T-helper 1 cell treated with Interleukin-12 subunit alpha and Interleukin-12 subunit beta and Interleukin-4 antibody, amounts not matched to agents 30 μg/mL and 1 μg/mL, for 36 hours (primary cell): Measurements from ENCODE around the gene ADAMTS18.

Source experiments
- H3K27ac Mint-ChIP-seq: one replicate; pipeline ENCODE4 v1.8.0; 2021; ENCODE audit warnings: mild to moderate bottlenecking, mixed read lengths
- H3K27me3 Mint-ChIP-seq: one replicate; pipeline ENCODE4 v1.8.0; 2021; ENCODE audit warnings: low read depth, mixed read lengths
- H3K36me3 Mint-ChIP-seq: one replicate; pipeline ENCODE4 v1.8.0; 2021; ENCODE audit warnings: low read depth, mixed read lengths
- H3K4me1 Mint-ChIP-seq: one replicate; pipeline ENCODE4 v1.8.0; 2021; ENCODE audit warnings: low read depth, mixed read lengths
- H3K4me3 Mint-ChIP-seq: one replicate; pipeline ENCODE4 v1.8.0; 2021; ENCODE audit warnings: mild to moderate bottlenecking, moderate library complexity, mixed read lengths
- H3K9me3 Mint-ChIP-seq: one replicate; pipeline ENCODE4 v1.8.0; 2021; ENCODE audit warnings: mixed read lengths

The ADAMTS18 gene

GRCh38 chr16:77422196-77422784, 12.5 kb downstream of the ADAMTS18 start:
- no peak overlapping the region for H3K4me3 Mint-ChIP-seq
- peaks cover 3% of the 10 kb centered on the region for H3K27me3 Mint-ChIP-seq
- no peak overlapping the region for H3K27ac Mint-ChIP-seq
- no peaks in the 10 kb centered on the region for H3K4me1 Mint-ChIP-seq
- H3K9me3 Mint-ChIP-seq = no peaks in the 10 kb centered on the region
- H3K36me3 Mint-ChIP-seq = no peaks in the 10 kb centered on the region

DNA sequence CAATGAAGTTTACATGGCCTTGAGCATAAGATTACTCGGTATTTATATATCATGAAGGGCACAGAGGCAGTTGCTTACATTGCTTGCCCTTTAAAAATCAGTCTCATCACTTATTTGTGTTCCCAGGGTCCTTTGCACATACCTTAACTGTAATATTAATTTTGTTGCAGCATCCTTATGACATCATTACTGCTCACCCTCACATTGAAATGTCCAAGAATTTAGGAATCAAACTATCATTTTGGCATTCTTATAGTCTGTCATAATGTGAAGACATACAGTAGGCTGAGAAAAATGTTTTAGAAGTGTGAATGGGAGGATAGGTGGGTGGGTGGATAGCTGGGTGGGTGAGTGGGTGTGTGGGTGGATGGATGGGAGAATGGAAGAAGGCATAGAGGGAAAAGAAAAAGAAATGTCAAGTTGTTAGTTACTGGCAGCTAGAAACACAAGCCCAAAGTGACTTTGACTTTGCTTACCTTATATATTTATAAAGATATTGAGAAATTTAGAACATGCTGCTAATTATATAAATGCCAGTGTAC, 17.8 kb downstream of the ADAMTS18 start:
- Mint-ChIP-seq H3K27me3 (no peaks in the 10 kb centered on the region), H3K4me1 (no peaks in the 10 kb centered on the region), H3K27ac (no peak overlapping the region), H3K4me3 (no peak overlapping the region), H3K36me3 (no peaks in the 10 kb centered on the region), H3K9me3 (no peaks in the 10 kb centered on the region)

- Mint-ChIP-seq H3K9me3 (no peaks in the 10 kb centered on the region), H3K4me3 (no peak overlapping the region), H3K27ac (no peak overlapping the region), H3K36me3 (no peaks in the 10 kb centered on the region), H3K4me1 (no peaks in the 10 kb centered on the region), H3K27me3 (no peaks in the 10 kb centered on the region)
Observed at GRCh38 chr16:77414752-77415231, 20.0 kb downstream of the ADAMTS18 start.

DNA sequence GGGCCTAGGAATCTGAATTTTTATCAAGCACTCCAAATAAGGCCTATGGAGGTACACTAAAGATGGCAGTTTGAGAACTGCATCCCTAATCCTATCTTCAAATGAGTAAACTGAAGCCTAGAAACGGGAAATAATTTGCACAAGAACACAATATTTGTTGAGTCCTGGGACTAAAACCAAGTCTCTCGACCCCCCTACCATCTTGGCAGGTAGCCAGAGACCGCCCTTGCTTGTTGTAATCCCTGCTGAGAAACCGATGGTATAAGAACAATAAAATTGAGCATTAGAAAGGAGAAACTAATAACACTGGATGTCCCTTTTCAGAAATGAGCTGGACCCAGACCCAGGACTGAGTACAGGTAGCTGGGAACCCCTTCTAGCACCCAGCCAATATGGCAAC, 24.4 kb downstream of the ADAMTS18 start:
- H3K27me3 Mint-ChIP-seq = no peaks in the 10 kb centered on the region
- H3K9me3 Mint-ChIP-seq = no peaks in the 10 kb centered on the region
- no peaks in the 10 kb centered on the region for H3K4me1 Mint-ChIP-seq
- H3K27ac Mint-ChIP-seq = no peak overlapping the region
- no peaks in the 10 kb centered on the region for H3K36me3 Mint-ChIP-seq
- H3K4me3 Mint-ChIP-seq = no peak overlapping the region

DNA sequence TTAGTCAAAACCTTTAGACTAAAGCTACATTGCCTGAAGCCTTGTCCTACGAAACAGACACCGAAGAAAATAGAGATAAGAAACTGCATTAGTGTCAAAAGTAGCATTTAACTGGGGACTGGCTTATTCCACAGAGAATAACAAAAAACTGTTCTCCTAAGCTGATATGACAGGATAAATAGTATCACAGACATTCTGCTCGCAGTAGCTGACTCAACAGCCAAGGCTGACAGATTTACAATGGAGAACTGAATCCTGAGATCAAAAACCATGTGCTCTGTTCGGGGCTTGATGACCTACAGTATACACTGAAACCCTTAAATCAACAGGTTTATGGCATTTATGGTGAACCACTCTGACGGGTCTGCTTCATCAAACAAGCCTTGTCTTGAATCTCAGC, 25.5 kb downstream of the ADAMTS18 start:
- Mint-ChIP-seq H3K9me3 (no peaks in the 10 kb centered on the region), H3K27me3 (no peaks in the 10 kb centered on the region), H3K36me3 (no peaks in the 10 kb centered on the region), H3K4me3 (no peak overlapping the region), H3K27ac (no peak overlapping the region), H3K4me1 (no peaks in the 10 kb centered on the region)

GRCh38 chr16:77408607-77409006, 26.2 kb downstream of the ADAMTS18 start:
- H3K4me3 Mint-ChIP-seq = no peak overlapping the region
- H3K27me3 Mint-ChIP-seq = no peaks in the 10 kb centered on the region
- H3K9me3 Mint-ChIP-seq = no peaks in the 10 kb centered on the region
- H3K27ac Mint-ChIP-seq = no peak overlapping the region
- no peaks in the 10 kb centered on the region for H3K36me3 Mint-ChIP-seq
- H3K4me1 Mint-ChIP-seq = no peaks in the 10 kb centered on the region

DNA sequence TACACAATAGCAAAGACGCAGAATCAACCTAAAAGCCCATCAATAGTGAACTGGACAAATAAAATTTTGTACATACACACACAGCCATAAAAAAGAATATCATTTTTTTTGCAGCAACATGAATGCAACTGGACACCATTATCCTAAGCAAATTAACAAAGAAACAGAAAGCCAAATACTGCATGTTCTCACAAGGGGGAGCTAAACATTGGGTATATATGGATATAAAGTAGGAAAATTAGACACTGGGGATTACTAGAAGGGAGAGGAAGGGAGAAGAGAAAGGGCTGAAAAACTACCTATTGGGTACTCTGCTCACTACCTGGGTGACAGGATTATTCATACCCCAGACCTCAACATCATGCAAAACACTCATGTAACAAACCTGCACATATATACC, 28.2 kb downstream of the ADAMTS18 start:
- Mint-ChIP-seq H3K27me3 (no peaks in the 10 kb centered on the region), H3K27ac (no peak overlapping the region), H3K4me1 (no peaks in the 10 kb centered on the region), H3K4me3 (no peak overlapping the region), H3K9me3 (no peaks in the 10 kb centered on the region), H3K36me3 (no peaks in the 10 kb centered on the region)

- no peak overlapping the region for H3K27ac Mint-ChIP-seq
- no peaks in the 10 kb centered on the region for H3K27me3 Mint-ChIP-seq
- H3K4me1 Mint-ChIP-seq = no peaks in the 10 kb centered on the region
- no peaks in the 10 kb centered on the region for H3K36me3 Mint-ChIP-seq
- no peaks in the 10 kb centered on the region for H3K9me3 Mint-ChIP-seq
- H3K4me3 Mint-ChIP-seq = no peak overlapping the region
Observed at GRCh38 chr16:77404775-77405174, 30.1 kb downstream of the ADAMTS18 start.

GRCh38 chr16:77403732-77404131, 31.1 kb downstream of the ADAMTS18 start:
- Mint-ChIP-seq H3K9me3 (no peaks in the 10 kb centered on the region), H3K27me3 (no peaks in the 10 kb centered on the region), H3K36me3 (no peaks in the 10 kb centered on the region), H3K4me1 (no peaks in the 10 kb centered on the region), H3K4me3 (no peak overlapping the region), H3K27ac (no peak overlapping the region)

DNA sequence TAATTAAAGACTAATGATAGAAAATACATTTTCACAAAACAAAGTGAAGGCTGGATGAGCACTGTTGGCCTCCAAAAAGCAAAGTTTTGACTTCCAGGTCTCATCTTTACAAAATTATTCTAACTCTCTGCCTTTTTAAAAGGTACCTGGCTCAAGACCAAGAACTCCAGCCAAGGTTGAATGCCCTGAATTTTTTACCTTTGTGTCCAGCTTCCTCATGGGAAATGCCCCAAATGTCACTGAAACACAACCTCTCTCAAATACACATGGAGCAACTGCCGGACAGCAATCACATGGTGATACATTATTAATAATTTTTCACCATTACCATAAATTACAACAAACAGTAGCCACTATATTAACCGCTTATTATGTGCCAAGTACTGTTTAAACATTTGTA, 32.2 kb downstream of the ADAMTS18 start:
- Mint-ChIP-seq H3K4me1 (no peaks in the 10 kb centered on the region), H3K4me3 (no peak overlapping the region), H3K9me3 (no peaks in the 10 kb centered on the region), H3K27me3 (no peaks in the 10 kb centered on the region), H3K36me3 (no peaks in the 10 kb centered on the region), H3K27ac (no peak overlapping the region)

DNA sequence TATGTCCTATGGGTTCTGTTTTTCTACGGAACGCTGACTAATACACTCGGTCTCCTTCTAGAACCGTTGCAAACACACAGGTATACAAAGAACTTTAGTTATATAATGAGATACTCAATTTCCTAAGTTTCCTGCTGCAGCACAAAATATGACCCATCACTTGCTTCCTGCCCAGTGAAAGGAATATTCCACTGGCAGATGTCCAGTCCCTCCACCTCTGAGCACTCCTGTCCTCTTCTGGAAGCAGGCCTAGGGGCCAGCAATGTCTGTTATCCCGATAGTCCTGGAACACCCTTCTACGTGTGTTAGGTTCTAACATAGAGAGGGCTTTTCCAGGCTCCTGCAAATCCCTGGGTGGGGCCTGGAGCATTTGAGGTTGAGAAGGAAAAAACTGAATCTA, 32.7 kb downstream of the ADAMTS18 start:
- H3K36me3 Mint-ChIP-seq = no peaks in the 10 kb centered on the region
- H3K9me3 Mint-ChIP-seq = no peaks in the 10 kb centered on the region
- no peaks in the 10 kb centered on the region for H3K27me3 Mint-ChIP-seq
- no peak overlapping the region for H3K27ac Mint-ChIP-seq
- no peaks in the 10 kb centered on the region for H3K4me1 Mint-ChIP-seq
- no peak overlapping the region for H3K4me3 Mint-ChIP-seq

DNA sequence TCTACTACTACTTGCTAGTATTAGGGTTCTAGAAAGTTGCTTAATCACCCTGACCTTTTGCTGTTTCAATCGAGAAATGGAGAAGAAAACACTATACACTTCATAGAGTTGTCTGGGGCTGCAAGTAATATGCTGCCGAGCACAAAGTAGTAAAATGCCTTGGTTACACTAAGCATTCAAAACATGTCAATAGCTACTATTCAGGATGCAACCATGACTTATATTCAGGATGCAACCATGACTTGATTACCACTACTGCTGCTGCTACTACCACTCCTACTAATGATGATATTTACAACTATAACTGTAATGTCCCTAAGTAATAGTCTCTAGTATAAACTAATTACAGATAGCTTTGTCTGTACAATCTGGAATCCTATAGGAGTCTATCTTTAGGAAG, 35.3 kb downstream of the ADAMTS18 start:
- no peaks in the 10 kb centered on the region for H3K9me3 Mint-ChIP-seq
- no peaks in the 10 kb centered on the region for H3K4me1 Mint-ChIP-seq
- no peak overlapping the region for H3K4me3 Mint-ChIP-seq
- no peak overlapping the region for H3K27ac Mint-ChIP-seq
- H3K27me3 Mint-ChIP-seq = no peaks in the 10 kb centered on the region
- no peaks in the 10 kb centered on the region for H3K36me3 Mint-ChIP-seq

DNA sequence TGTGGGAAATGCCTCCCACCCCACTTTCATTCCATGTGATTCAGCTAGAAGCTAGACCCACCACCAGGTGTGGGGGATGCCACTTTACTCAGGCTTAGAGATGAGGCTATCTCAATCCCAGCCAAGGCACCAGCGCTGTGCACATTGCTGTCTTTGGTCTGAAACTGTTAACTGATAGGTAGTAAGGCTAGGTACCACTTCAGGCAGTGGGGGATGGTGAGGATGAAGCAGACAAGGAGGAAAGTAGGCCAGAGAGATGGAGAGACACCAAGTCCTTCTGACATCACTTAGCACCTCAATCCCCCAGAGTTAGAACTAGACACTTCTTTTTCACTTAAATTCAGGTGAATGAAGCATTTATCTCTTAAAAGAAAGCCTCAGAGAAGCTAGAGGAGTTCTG, 35.8 kb downstream of the ADAMTS18 start:
- no peak overlapping the region for H3K27ac Mint-ChIP-seq
- no peak overlapping the region for H3K4me3 Mint-ChIP-seq
- no peaks in the 10 kb centered on the region for H3K27me3 Mint-ChIP-seq
- H3K4me1 Mint-ChIP-seq = no peaks in the 10 kb centered on the region
- no peaks in the 10 kb centered on the region for H3K9me3 Mint-ChIP-seq
- H3K36me3 Mint-ChIP-seq = no peaks in the 10 kb centered on the region

- Mint-ChIP-seq H3K36me3 (no peaks in the 10 kb centered on the region), H3K27me3 (no peaks in the 10 kb centered on the region), H3K27ac (no peak overlapping the region), H3K9me3 (no peaks in the 10 kb centered on the region), H3K4me1 (no peaks in the 10 kb centered on the region), H3K4me3 (no peak overlapping the region)
Observed at GRCh38 chr16:77398495-77398894, 36.3 kb downstream of the ADAMTS18 start.

- no peak overlapping the region for H3K4me3 Mint-ChIP-seq
- H3K27me3 Mint-ChIP-seq = no peaks in the 10 kb centered on the region
- H3K4me1 Mint-ChIP-seq = no peaks in the 10 kb centered on the region
- no peak overlapping the region for H3K27ac Mint-ChIP-seq
- H3K9me3 Mint-ChIP-seq = peaks cover 5% of the 10 kb centered on the region
- no peaks in the 10 kb centered on the region for H3K36me3 Mint-ChIP-seq
Observed at GRCh38 chr16:77396461-77396860, 38.4 kb downstream of the ADAMTS18 start.

DNA sequence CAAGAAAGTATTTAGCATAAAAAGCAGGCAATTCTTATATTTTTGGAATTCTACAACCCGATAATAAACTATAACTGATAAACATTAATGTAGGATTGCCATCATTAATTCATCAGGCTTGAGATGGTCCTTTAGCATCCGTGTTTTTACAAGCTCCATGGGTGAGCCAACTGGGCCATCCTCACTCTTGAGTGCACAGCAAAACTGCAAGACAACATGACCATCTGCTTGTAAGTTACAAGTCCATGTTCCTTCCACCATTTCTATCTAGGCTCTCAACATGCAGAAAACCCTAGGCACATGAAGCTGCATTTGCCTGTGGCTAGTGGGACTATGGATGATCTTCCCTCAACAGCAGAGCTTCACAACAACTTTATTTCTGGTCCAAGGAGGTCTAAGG, 40.1 kb downstream of the ADAMTS18 start:
- peaks cover 5% of the 10 kb centered on the region for H3K9me3 Mint-ChIP-seq
- H3K27ac Mint-ChIP-seq = no peak overlapping the region
- no peaks in the 10 kb centered on the region for H3K36me3 Mint-ChIP-seq
- no peaks in the 10 kb centered on the region for H3K4me1 Mint-ChIP-seq
- no peaks in the 10 kb centered on the region for H3K27me3 Mint-ChIP-seq
- H3K4me3 Mint-ChIP-seq = no peak overlapping the region
